ENCODE data around the gene ZNF598.

ZNF598 gene

DNA sequence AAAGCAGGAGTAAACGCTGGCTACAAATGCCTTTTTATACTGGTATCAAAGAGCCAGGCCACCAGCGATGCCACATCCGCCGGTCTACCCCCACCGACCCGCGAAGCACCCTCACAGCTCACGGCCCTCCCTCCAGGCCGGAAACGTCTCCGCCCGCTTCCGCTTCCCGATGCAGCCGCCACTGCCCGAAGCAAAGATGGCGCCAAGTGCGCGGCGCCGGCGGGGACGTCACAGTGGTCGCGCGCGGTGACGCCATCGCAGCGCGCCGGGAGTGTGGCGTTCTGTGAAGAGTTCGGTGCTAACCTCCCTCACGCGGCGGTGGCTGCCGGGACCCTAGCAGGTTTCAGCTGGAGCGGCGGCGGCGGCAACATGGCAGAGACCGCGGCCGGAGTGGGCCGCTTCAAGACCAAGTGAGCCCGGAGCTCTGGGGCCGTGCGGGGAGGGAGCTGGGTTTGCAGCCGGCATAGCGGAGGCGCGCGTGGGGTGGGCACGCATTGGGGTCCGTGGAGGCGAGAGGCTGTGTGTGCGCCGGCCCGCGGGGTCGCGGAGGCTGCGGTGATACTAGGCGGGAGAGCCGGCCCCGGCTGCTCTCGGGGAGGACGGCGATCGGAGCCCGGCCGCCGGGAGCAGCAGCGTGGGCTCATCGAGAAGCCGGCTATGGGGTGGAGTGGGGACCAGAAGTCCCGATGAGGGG is 37.7 kb downstream of the ZNF598 start, which contains the start of gene TBL3 (continued):
- TF ChIP-seq ZFP41 (tag by site-specific recombination; IDR thresholded peaks at IDR 0.05; ENCODE audit: borderline replicate concordance) = no peak
- TF ChIP-seq ZNF157 (tag by site-specific recombination; IDR thresholded peaks at IDR 0.05) = no peak
- no peak for TF ChIP-seq SETDB1 (IDR thresholded peaks at IDR 0.05; ENCODE audit: insufficient read length, low read length)
- no peak for TF ChIP-seq ZNF404 (tag by site-specific recombination; IDR thresholded peaks at IDR 0.05)
- TF ChIP-seq ZNF792 (tag by site-specific recombination; IDR thresholded peaks at IDR 0.05) = no peak
- TF ChIP-seq ZNF311 (tag by site-specific recombination; IDR thresholded peaks at IDR 0.05; ENCODE audit: borderline replicate concordance) = no peak
- no peak for TF ChIP-seq ZNF155 (tag by site-specific recombination; IDR thresholded peaks at IDR 0.05)
- peak; percentile 68 for TF ChIP-seq ZBTB8A (tag by site-specific recombination; IDR thresholded peaks at IDR 0.05)
- no peak for TF ChIP-seq ZNF121 (tag by site-specific recombination; IDR thresholded peaks at IDR 0.05)
- TF ChIP-seq, protein P1, sequence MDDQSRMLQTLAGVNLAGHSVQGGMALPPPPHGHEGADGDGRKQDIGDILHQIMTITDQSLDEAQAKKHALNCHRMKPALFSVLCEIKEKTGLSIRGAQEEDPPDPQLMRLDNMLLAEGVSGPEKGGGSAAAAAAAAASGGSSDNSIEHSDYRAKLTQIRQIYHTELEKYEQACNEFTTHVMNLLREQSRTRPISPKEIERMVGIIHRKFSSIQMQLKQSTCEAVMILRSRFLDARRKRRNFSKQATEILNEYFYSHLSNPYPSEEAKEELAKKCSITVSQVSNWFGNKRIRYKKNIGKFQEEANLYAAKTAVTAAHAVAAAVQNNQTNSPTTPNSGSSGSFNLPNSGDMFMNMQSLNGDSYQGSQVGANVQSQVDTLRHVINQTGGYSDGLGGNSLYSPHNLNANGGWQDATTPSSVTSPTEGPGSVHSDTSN (CRISPR knock-in tag; IDR thresholded peaks at IDR 0.05) = peak; percentile 95
- no peak for TF ChIP-seq ZNF626 (tag by site-specific recombination; IDR thresholded peaks at IDR 0.05)
- TF ChIP-seq, protein P2, sequence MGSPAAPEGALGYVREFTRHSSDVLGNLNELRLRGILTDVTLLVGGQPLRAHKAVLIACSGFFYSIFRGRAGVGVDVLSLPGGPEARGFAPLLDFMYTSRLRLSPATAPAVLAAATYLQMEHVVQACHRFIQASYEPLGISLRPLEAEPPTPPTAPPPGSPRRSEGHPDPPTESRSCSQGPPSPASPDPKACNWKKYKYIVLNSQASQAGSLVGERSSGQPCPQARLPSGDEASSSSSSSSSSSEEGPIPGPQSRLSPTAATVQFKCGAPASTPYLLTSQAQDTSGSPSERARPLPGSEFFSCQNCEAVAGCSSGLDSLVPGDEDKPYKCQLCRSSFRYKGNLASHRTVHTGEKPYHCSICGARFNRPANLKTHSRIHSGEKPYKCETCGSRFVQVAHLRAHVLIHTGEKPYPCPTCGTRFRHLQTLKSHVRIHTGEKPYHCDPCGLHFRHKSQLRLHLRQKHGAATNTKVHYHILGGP (tag by site-specific recombination; IDR thresholded peaks at IDR 0.05) = peak; percentile 56; the same call in 1 of the 2 replicates
- peak; percentile 96 for TF ChIP-seq ZNF2 (tag by site-specific recombination; IDR thresholded peaks at IDR 0.05)
- no peak for TF ChIP-seq ZNF366 (tag by site-specific recombination; conservative IDR thresholded peaks at IDR 0.05)
- TF ChIP-seq ZNF548 (tag by site-specific recombination; IDR thresholded peaks at IDR 0.05) = no peak
- TF ChIP-seq ZNF843 (tag by site-specific recombination; IDR thresholded peaks at IDR 0.05) = peak; percentile 81; the same call in 1 of the 2 replicates
- TF ChIP-seq ZNF530 (tag by site-specific recombination; IDR thresholded peaks at IDR 0.05; ENCODE audit: low read depth) = no peak
- no peak for TF ChIP-seq ZNF274 (IDR thresholded peaks at IDR 0.05; ENCODE audit: low read length)
- TF ChIP-seq ZNF274 (tag by site-specific recombination; IDR thresholded peaks at IDR 0.05; ENCODE audit: borderline replicate concordance) = no peak
- TF ChIP-seq ZNF248 (tag by site-specific recombination; IDR thresholded peaks at IDR 0.05) = no peak
- TF ChIP-seq, protein P3, sequence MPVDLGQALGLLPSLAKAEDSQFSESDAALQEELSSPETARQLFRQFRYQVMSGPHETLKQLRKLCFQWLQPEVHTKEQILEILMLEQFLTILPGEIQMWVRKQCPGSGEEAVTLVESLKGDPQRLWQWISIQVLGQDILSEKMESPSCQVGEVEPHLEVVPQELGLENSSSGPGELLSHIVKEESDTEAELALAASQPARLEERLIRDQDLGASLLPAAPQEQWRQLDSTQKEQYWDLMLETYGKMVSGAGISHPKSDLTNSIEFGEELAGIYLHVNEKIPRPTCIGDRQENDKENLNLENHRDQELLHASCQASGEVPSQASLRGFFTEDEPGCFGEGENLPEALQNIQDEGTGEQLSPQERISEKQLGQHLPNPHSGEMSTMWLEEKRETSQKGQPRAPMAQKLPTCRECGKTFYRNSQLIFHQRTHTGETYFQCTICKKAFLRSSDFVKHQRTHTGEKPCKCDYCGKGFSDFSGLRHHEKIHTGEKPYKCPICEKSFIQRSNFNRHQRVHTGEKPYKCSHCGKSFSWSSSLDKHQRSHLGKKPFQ (tag by site-specific recombination; IDR thresholded peaks at IDR 0.05) = no peak; the same call in 1 of the 2 replicates
- TF ChIP-seq WT1 (tag by site-specific recombination; IDR thresholded peaks at IDR 0.05) = peak; percentile 64
- TF ChIP-seq ZNF623 (tag by site-specific recombination; IDR thresholded peaks at IDR 0.05) = no peak
- TF ChIP-seq ZNF16 (tag by site-specific recombination; IDR thresholded peaks at IDR 0.05; ENCODE audit: low read depth) = no peak
- TF ChIP-seq, protein P4, sequence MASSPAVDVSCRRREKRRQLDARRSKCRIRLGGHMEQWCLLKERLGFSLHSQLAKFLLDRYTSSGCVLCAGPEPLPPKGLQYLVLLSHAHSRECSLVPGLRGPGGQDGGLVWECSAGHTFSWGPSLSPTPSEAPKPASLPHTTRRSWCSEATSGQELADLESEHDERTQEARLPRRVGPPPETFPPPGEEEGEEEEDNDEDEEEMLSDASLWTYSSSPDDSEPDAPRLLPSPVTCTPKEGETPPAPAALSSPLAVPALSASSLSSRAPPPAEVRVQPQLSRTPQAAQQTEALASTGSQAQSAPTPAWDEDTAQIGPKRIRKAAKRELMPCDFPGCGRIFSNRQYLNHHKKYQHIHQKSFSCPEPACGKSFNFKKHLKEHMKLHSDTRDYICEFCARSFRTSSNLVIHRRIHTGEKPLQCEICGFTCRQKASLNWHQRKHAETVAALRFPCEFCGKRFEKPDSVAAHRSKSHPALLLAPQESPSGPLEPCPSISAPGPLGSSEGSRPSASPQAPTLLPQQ (tag by site-specific recombination; IDR thresholded peaks at IDR 0.05) = peak; percentile 85
- no peak for TF ChIP-seq ZNF837 (tag by site-specific recombination; IDR thresholded peaks at IDR 0.05)
- TF ChIP-seq ZNF146 (tag by site-specific recombination; IDR thresholded peaks at IDR 0.05) = peak; percentile 39
- TF ChIP-seq, protein P5, sequence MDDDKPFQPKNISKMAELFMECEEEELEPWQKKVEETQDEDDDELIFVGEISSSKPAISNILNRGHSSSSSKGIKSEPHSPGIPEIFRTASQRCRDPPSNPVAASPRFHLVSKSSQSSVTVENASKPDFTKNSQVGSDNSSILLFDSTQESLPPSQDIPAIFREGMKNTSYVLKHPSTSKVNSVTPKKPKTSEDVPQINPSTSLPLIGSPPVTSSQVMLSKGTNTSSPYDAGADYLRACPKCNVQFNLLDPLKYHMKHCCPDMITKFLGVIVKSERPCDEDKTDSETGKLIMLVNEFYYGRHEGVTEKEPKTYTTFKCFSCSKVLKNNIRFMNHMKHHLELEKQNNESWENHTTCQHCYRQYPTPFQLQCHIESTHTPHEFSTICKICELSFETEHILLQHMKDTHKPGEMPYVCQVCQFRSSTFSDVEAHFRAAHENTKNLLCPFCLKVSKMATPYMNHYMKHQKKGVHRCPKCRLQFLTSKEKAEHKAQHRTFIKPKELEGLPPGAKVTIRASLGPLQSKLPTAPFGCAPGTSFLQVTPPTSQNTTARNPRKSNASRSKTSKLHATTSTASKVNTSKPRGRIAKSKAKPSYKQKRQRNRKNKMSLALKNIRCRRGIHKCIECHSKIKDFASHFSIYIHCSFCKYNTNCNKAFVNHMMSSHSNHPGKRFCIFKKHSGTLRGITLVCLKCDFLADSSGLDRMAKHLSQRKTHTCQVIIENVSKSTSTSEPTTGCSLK (tag by site-specific recombination; IDR thresholded peaks at IDR 0.05) = no peak
- TF ChIP-seq GFI1B (tag by site-specific recombination; IDR thresholded peaks at IDR 0.05) = no peak
- TF ChIP-seq ZNF426 (tag by site-specific recombination; IDR thresholded peaks at IDR 0.05) = no peak
- no peak for TF ChIP-seq ZNF19 (tag by site-specific recombination; IDR thresholded peaks at IDR 0.05; ENCODE audit: low read depth)
- TF ChIP-seq, protein P6, sequence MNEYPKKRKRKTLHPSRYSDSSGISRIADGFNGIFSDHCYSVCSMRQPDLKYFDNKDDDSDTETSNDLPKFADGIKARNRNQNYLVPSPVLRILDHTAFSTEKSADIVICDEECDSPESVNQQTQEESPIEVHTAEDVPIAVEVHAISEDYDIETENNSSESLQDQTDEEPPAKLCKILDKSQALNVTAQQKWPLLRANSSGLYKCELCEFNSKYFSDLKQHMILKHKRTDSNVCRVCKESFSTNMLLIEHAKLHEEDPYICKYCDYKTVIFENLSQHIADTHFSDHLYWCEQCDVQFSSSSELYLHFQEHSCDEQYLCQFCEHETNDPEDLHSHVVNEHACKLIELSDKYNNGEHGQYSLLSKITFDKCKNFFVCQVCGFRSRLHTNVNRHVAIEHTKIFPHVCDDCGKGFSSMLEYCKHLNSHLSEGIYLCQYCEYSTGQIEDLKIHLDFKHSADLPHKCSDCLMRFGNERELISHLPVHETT (tag by site-specific recombination; IDR thresholded peaks at IDR 0.05) = peak; percentile 99
